CD14-positive monocyte (primary cell): ENCODE results near the gene CACNA2D2. TPM values are rescaled to one million over a fixed set of nuclear protein-coding genes. Genes with fewer than 3 reads are reported as not detected.

ENCODE experiments used
- DNase-seq, 3 donors: peaks; one replicate each; pipeline ENCODE4 v3.0.0-alpha.2; 2011 to 2022
- H2AFZ ChIP-seq: 2 replicates; pipeline ENCODE4 v1.6.0; 2012; ENCODE audit warnings: mild to moderate bottlenecking, low read depth, low read length, inconsistent platforms; ENCODE audit not compliant: insufficient read depth, poor library complexity, severe bottlenecking
- H3K27ac ChIP-seq, 2 donors: 1 replicate in 1 of 2; 2 replicates in 1 of 2; pipeline ENCODE4 v1.5.1; 2012 to 2013; ENCODE audit warnings: low read length in 2 of 2, control low read depth in 1 of 2, inconsistent platforms in 1 of 2, low read depth in 1 of 2, mild to moderate bottlenecking in 1 of 2
- H3K27me3 ChIP-seq, 2 donors: one replicate each; pipeline versions ENCODE4 v1.6.0 to v1.6.1; 2011 to 2013; ENCODE audit warnings: low read length in 2 of 2; ENCODE audit not compliant: control insufficient read depth in 2 of 2, insufficient read depth in 2 of 2
- H3K36me3 ChIP-seq, 2 donors: replicated peaks in 1 of 2; 1 replicate in 1 of 2; 2 replicates in 1 of 2; pipeline versions ENCODE4 v1.5.1 to v1.6.1; 2012 to 2013; ENCODE audit warnings: low read length in 2 of 2, control low read depth in 1 of 2, inconsistent platforms in 1 of 2, mild to moderate bottlenecking in 1 of 2; ENCODE audit not compliant: insufficient read depth in 2 of 2, control insufficient read depth in 1 of 2
- H3K4me1 ChIP-seq, 2 donors: 1 replicate in 1 of 2; 2 replicates in 1 of 2; pipeline versions ENCODE4 v1.5.1 to v1.6.1; 2012 to 2013; ENCODE audit warnings: low read length in 2 of 2, control low read depth in 1 of 2, inconsistent platforms in 1 of 2, mild to moderate bottlenecking in 1 of 2, moderate library complexity in 1 of 2; ENCODE audit not compliant: insufficient read depth in 2 of 2, control insufficient read depth in 1 of 2
- H3K4me2 ChIP-seq: replicated peaks from 2 replicates; pipeline ENCODE3; 2012; ENCODE audit warnings: low read length, moderate library complexity, mild to moderate bottlenecking; ENCODE audit not compliant: poor library complexity, severe bottlenecking; ENCODE audit errors: extremely low read depth
- H3K4me3 ChIP-seq, 3 experiments: fragments of 200-600 bp in 1 of 3; sonication (generic) in 1 of 3; replicated peaks in 1 of 3; 1 replicate in 2 of 3; 2 replicates in 1 of 3; pipeline ENCODE4 v1.5.1; 2011 to 2013; ENCODE audit warnings: low read length in 3 of 3, mild to moderate bottlenecking in 3 of 3, control low read depth in 2 of 3, low read depth in 2 of 3, inconsistent platforms in 1 of 3, moderate library complexity in 1 of 3
- H3K79me2 ChIP-seq: 2 replicates; pipeline ENCODE4 v1.6.0; 2012; ENCODE audit warnings: mild to moderate bottlenecking, control low read depth, inconsistent platforms, low read length, moderate library complexity; ENCODE audit not compliant: insufficient read depth
- H3K9ac ChIP-seq: 2 replicates; pipeline ENCODE4 v1.6.0; 2017; ENCODE audit warnings: low read length, mild to moderate bottlenecking; ENCODE audit not compliant: insufficient read depth, poor library complexity, severe bottlenecking
- H3K9me3 ChIP-seq, 2 donors: replicated peaks in 1 of 2; 1 replicate in 1 of 2; 2 replicates in 1 of 2; pipeline versions ENCODE4 v1.5.1 to v1.6.1; 2012 to 2013; ENCODE audit warnings: low read length in 2 of 2, control low read depth in 1 of 2; ENCODE audit not compliant: control insufficient read depth in 1 of 2, insufficient read depth in 1 of 2
- H4K20me1 ChIP-seq: 2 replicates; pipeline ENCODE4 v1.6.0; 2012; ENCODE audit warnings: mild to moderate bottlenecking, low read length, control low read depth, moderate library complexity; ENCODE audit not compliant: insufficient read depth
- H3K27ac Mint-ChIP-seq, 7 donors: one replicate each; pipeline ENCODE4 v1.8.0; 2020; ENCODE audit warnings: mild to moderate bottlenecking in 7 of 7, mixed read lengths in 7 of 7, moderate library complexity in 6 of 7, inconsistent platforms in 2 of 7
- H3K27me3 Mint-ChIP-seq, 3 donors: one replicate each; pipeline ENCODE4 v1.8.0; 2021 to 2022; ENCODE audit warnings: low read depth in 3 of 3, mild to moderate bottlenecking in 3 of 3, mixed read lengths in 3 of 3, moderate library complexity in 3 of 3, inconsistent platforms in 1 of 3
- H3K36me3 Mint-ChIP-seq, 2 donors: one replicate each; pipeline ENCODE4 v1.8.0; 2020; ENCODE audit warnings: mixed read lengths in 2 of 2, inconsistent platforms in 1 of 2, mild to moderate bottlenecking in 1 of 2
- H3K4me1 Mint-ChIP-seq: one replicate; pipeline ENCODE4 v1.8.0; 2020; ENCODE audit warnings: mild to moderate bottlenecking, mixed read lengths
- H3K4me3 Mint-ChIP-seq, 2 donors: one replicate each; pipeline ENCODE4 v1.8.0; 2020; ENCODE audit warnings: mild to moderate bottlenecking in 2 of 2, mixed read lengths in 2 of 2, moderate library complexity in 1 of 2
- H3K9me3 Mint-ChIP-seq, 7 donors: one replicate each; pipeline ENCODE4 v1.8.0; 2020 to 2022; ENCODE audit warnings: mixed read lengths in 7 of 7, mild to moderate bottlenecking in 6 of 7, moderate library complexity in 6 of 7, inconsistent platforms in 2 of 7
- CTCF ChIP-seq: fragments of 200-600 bp; IDR thresholded peaks from one replicate; pipeline ENCODE4 v1.8.0; 2022; ENCODE audit warnings: antibody characterized with exemption, mild to moderate bottlenecking
- WGBS: methylation state at CpG from one replicate; pipeline ENCODE4 v1.1.5; 2013; ENCODE audit warnings: missing lambda C conversion rate; ENCODE audit not compliant: insufficient coverage; 5-methylcytosine and 5-hydroxymethylcytosine counted together
- intact Hi-C, 2 donors: fragments of 100-400 bp; cut with micrococcal nuclease; formaldehyde crosslinking; loops; one replicate each; pipeline versions ENCODE4 v1.15.0 to v1.15.1; 2023
- polyA plus RNA-seq, 3 donors: library from polyadenylated mRNA; depleted of rRNA in 1 of 3; unstranded in 2 of 3; stranded (reverse) in 1 of 3; fragments of 300-500 nt in 2 of 3; fragments of >200 nt in 1 of 3; fragmentation: Illumina TruSeq in 2 of 3; gene quantifications; 1 replicate in 2 of 3; 2 replicates in 1 of 3; pipeline ENCODE4 v1.2.3, GENCODE V29; 2012 to 2021

Gene CACNA2D2
- polyA plus RNA-seq, 3 donors, result 0.09 to 0.16 TPM; not detected in 1

GRCh38 chr3:50410185-50410584 is 93.2 kb downstream of the CACNA2D2 start:
- no peaks in the 10 kb centered on the region for H3K79me2 ChIP-seq
- H3K27ac Mint-ChIP-seq, result no peak overlapping the region
- H3K9me3 ChIP-seq, result no peaks in the 10 kb centered on the region
- H2AFZ ChIP-seq, result no peak overlapping the region
- no peaks in the 10 kb centered on the region for H3K4me1 ChIP-seq
- no peaks in the 10 kb centered on the region for H3K4me1 Mint-ChIP-seq
- TF ChIP-seq CTCF, result no peak
- no peak overlapping the region for H3K4me2 ChIP-seq
- WGBS, result no CpG with 5 or more reads among the region's 2 CpGs
- no peaks in the 10 kb centered on the region for H3K36me3 Mint-ChIP-seq
- H3K9me3 Mint-ChIP-seq, result peaks cover 0 to 5% (median 0%) of the 10 kb centered on the region in 7 donors
- H3K27me3 ChIP-seq, result no peaks in the 10 kb centered on the region
- H3K4me3 Mint-ChIP-seq, result no peak overlapping the region
- no peaks in the 10 kb centered on the region for H3K36me3 ChIP-seq
- no peak overlapping the region for H3K27ac ChIP-seq
- H3K9ac ChIP-seq, result no peak overlapping the region
- DNase-seq, result no peak
- no peaks in the 10 kb centered on the region for H4K20me1 ChIP-seq
- no peak overlapping the region for H3K4me3 ChIP-seq
- H3K27me3 Mint-ChIP-seq, result peaks cover 0 to 2% (median 0%) of the 10 kb centered on the region in 3 donors
- intact Hi-C loops, result no loop called here

GRCh38 chr3:50408443-50408944 is 94.9 kb downstream of the CACNA2D2 start:
- Histone ChIP-seq H3K4me2 (no peak overlapping the region), H3K27me3 (no peaks in the 10 kb centered on the region), H3K9me3 (no peaks in the 10 kb centered on the region), H4K20me1 (no peaks in the 10 kb centered on the region), H3K27ac (no peak overlapping the region), H3K79me2 (no peaks in the 10 kb centered on the region), H3K36me3 (no peaks in the 10 kb centered on the region), H3K9ac (no peak overlapping the region), H3K4me3 (no peak overlapping the region), H2AFZ (no peak overlapping the region), H3K4me1 (no peaks in the 10 kb centered on the region)
- Mint-ChIP-seq H3K4me3 (no peak overlapping the region), H3K27ac (no peak overlapping the region), H3K4me1 (no peaks in the 10 kb centered on the region), H3K27me3 (peaks cover 2 to 4% (median 2%) of the 10 kb centered on the region in 3 donors), H3K9me3 (peaks cover 0 to 5% (median 0%) of the 10 kb centered on the region in 7 donors), H3K36me3 (no peaks in the 10 kb centered on the region)
- whole genome bisulfite sequencing, result 81% methylated on average over 10 of the region's 15 CpGs
- no peak for DNase-seq
- TF ChIP-seq CTCF, result no peak
- intact Hi-C loops, result no loop called here
